ENCODE measurements around the gene EBNA1BP2.
"Not testable (repeated sequence)": the region's sequence is repeated elsewhere in the genome, so short reads cannot be mapped to it uniquely, and the experiment has no call there.

GRCh38 chr1:43139295-43139694, 32.8 kb downstream of the EBNA1BP2 start:
- TF ChIP-seq CTCF (IDR thresholded peaks at IDR 0.05; ENCODE audit: low read length); EZH2 (IDR thresholded peaks at IDR 0.05; ENCODE audit: borderline replicate concordance, low read length): not testable (repeated sequence)

All from OCI-LY1 (cell line).